ENCODE measurements around the gene CYSRT1. TPM values are rescaled to one million over a fixed set of nuclear protein-coding genes. Genes with fewer than 3 reads are reported as not detected.

Gene CYSRT1
- total and polyA plus RNA-seq, 2 donors (not counting 1 experiment from before 2014, with no cell fraction given) = 0.22 to 0.51 TPM

GRCh38 chr9:137251194-137251461 is 26.2 kb downstream of the CYSRT1 start, which contains the start of gene STPG3:
TSS of gene STPG3 (plus strand) at chr9:137251286. CDS start at chr9:137251287, 1 bp downstream.
- no peak for ATAC-seq (ENCODE audit: low read depth)
- Mint-ChIP-seq H3K27me3 (no peaks in the 10 kb centered on the region), H3K4me3 (no peak within 1 kb of the TSS), H3K27ac (no peak within 1 kb of the TSS), H3K9me3 (ENCODE audit: insufficient read depth) (no peaks in the 10 kb centered on the region), H3K4me1 (peaks cover 16% of the 10 kb centered on the region)
- Histone ChIP-seq H3K36me3 (replicated peaks in 1 of 2; ENCODE audit: control extremely low read depth in 1 of 2, control insufficient read depth in 1 of 2, extremely low read depth in 1 of 2, insufficient read depth in 2 of 2, low read length in 1 of 2) (no peaks in the 10 kb centered on the region), H4K20me1 (ENCODE audit: control insufficient read depth, insufficient read depth, low read length, poor library complexity, severe bottlenecking) (peaks cover 8% of the 10 kb centered on the region), H3K27me3 (replicated peaks in 1 of 4; ENCODE audit: control extremely low read depth in 1 of 4, control insufficient read depth in 3 of 4, insufficient read depth in 4 of 4, low read length in 3 of 4) (no peaks in the 10 kb centered on the region), H3K4me2 (replicated peaks; ENCODE audit: low read depth, low read length, poor library complexity, severe bottlenecking) (no peak within 1 kb of the TSS), H3K4me3 (ENCODE audit: control extremely low read depth in 1 of 5, extremely low read depth in 1 of 5, insufficient read depth in 1 of 5, low read depth in 2 of 5, low read length in 4 of 5) (no peak within 1 kb of the TSS), H3K9ac (ENCODE audit: low read length) (no peak within 1 kb of the TSS), H3K27ac (ENCODE audit: low read length in 2 of 2) (no peak within 1 kb of the TSS), H3K4me1 (ENCODE audit: control insufficient read depth in 2 of 2, insufficient read depth in 2 of 2, low read length in 2 of 2) (peaks cover 9 to 18% of the 10 kb centered on the region in 2 donors), H3K9me3 (ENCODE audit: control extremely low read depth in 1 of 3, control insufficient read depth in 2 of 3, insufficient read depth in 1 of 3, low read length in 2 of 3) (no peaks in the 10 kb centered on the region), H3K79me2 (ENCODE audit: control insufficient read depth, insufficient read depth, low read length) (peaks cover 9% of the 10 kb centered on the region), H2AFZ (ENCODE audit: insufficient read depth, low read depth, low read length, poor library complexity, severe bottlenecking) (no peak within 1 kb of the TSS)
- intact Hi-C loops (cut with micrococcal nuclease) = no loop called here
- ChIA-PET POLR2A (no interaction called here), CTCF (no interaction called here)
- WGBS (ENCODE audit: insufficient coverage) = 98% methylated on average over 4 of the region's 4 CpGs
- DNase-seq = no peak
- TF ChIP-seq CTCF (IDR thresholded peaks at IDR 0.05) = no peak
- no peak for TF ChIP-seq EZH2 (IDR thresholded peaks at IDR 0.05; ENCODE audit: borderline replicate concordance, insufficient read depth, low read depth, low read length, poor library complexity, severe bottlenecking)

- no peaks in the 10 kb centered on the region for H3K27me3 Mint-ChIP-seq
- Histone ChIP-seq H4K20me1 (ENCODE audit: control insufficient read depth, insufficient read depth, low read length, poor library complexity, severe bottlenecking) (peaks cover 14% of the 10 kb centered on the region), H3K4me1 (ENCODE audit: control insufficient read depth in 2 of 2, insufficient read depth in 2 of 2, low read length in 2 of 2) (peaks cover 14 to 23% of the 10 kb centered on the region in 2 donors), H2AFZ (ENCODE audit: insufficient read depth, low read depth, low read length, poor library complexity, severe bottlenecking) (no peak overlapping the region), H3K27ac (ENCODE audit: low read length in 2 of 2) (no peak overlapping the region), H3K9me3 (ENCODE audit: control extremely low read depth in 1 of 3, control insufficient read depth in 2 of 3, insufficient read depth in 1 of 3, low read length in 2 of 3) (no peaks in the 10 kb centered on the region), H3K79me2 (ENCODE audit: control insufficient read depth, insufficient read depth, low read length) (peaks cover 14% of the 10 kb centered on the region), H3K36me3 (replicated peaks in 1 of 2; ENCODE audit: control extremely low read depth in 1 of 2, control insufficient read depth in 1 of 2, extremely low read depth in 1 of 2, insufficient read depth in 2 of 2, low read length in 1 of 2) (peaks cover 0 to 3% of the 10 kb centered on the region in 2 experiments), H3K27me3 (replicated peaks in 1 of 4; ENCODE audit: control extremely low read depth in 1 of 4, control insufficient read depth in 3 of 4, insufficient read depth in 4 of 4, low read length in 3 of 4) (no peaks in the 10 kb centered on the region), H3K4me3 (ENCODE audit: control extremely low read depth in 1 of 5, extremely low read depth in 1 of 5, insufficient read depth in 1 of 5, low read depth in 2 of 5, low read length in 4 of 5) (no peak overlapping the region), H3K9ac (ENCODE audit: low read length) (no peak overlapping the region), H3K4me2 (replicated peaks; ENCODE audit: low read depth, low read length, poor library complexity, severe bottlenecking) (no peak overlapping the region)
- no peak for ATAC-seq (ENCODE audit: low read depth)
- H3K27ac Mint-ChIP-seq = no peak overlapping the region
- no peak for DNase-seq
- no peak overlapping the region for H3K4me3 Mint-ChIP-seq
- intact Hi-C loops (cut with micrococcal nuclease) = no loop called here
- ChIA-PET POLR2A (no interaction called here), CTCF (interaction anchor here (2.3 kb wide), 1 partner anchor 11 kb away, joined by 6 read pairs; the partner anchor contains the start of gene TUBB4B)
- no peaks in the 10 kb centered on the region for H3K9me3 Mint-ChIP-seq (ENCODE audit: insufficient read depth)
- WGBS (ENCODE audit: insufficient coverage) = 95% methylated on average over 19 of the region's 22 CpGs
- peaks cover 21% of the 10 kb centered on the region for H3K4me1 Mint-ChIP-seq
- TF ChIP-seq CTCF (IDR thresholded peaks at IDR 0.05) = no peak
- TF ChIP-seq EZH2 (IDR thresholded peaks at IDR 0.05; ENCODE audit: borderline replicate concordance, insufficient read depth, low read depth, low read length, poor library complexity, severe bottlenecking) = no peak
Measured at GRCh38 chr9:137251490-137252268, 26.7 kb downstream of the CYSRT1 start.
